HT1080 (cell line): Measurements from ENCODE around the gene ASZ1. TPM values are rescaled to one million over a fixed set of nuclear protein-coding genes. Genes with fewer than 3 reads are reported as not detected.
"Not testable (repeated sequence)": the region's sequence is repeated elsewhere in the genome, so short reads cannot be mapped to it uniquely, and the experiment has no call there.

ENCODE experiments used
- DNase-seq: peaks from one replicate; pipeline ENCODE4 v3.0.0-alpha.2; 2015; ENCODE audit warnings: low read depth
- polyA plus RNA-seq, 2 experiments: library from polyadenylated mRNA; depleted of rRNA; stranded (reverse); fragments of >200 nt; gene quantifications; 2 replicates each; pipeline ENCODE4 v1.2.3, GENCODE V29; 2015
- total RNA-seq: library from RNA; depleted of rRNA; stranded (reverse); fragments of >200 nt; shearing (Covaris generic); gene quantifications from 2 replicates; pipeline ENCODE4 v1.2.3, GENCODE V29; 2014; rRNA removed

The ASZ1 gene, protein sequence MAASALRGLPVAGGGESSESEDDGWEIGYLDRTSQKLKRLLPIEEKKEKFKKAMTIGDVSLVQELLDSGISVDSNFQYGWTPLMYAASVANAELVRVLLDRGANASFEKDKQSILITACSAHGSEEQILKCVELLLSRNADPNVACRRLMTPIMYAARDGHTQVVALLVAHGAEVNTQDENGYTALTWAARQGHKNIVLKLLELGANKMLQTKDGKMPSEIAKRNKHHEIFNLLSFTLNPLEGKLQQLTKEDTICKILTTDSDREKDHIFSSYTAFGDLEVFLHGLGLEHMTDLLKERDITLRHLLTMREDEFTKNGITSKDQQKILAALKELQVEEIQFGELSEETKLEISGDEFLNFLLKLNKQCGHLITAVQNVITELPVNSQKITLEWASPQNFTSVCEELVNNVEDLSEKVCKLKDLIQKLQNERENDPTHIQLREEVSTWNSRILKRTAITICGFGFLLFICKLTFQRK
- not detected in 2 replicates for total RNA-seq
- polyA plus RNA-seq (2015; cell fraction: cytosol; rRNA removed) = not detected in 2 replicates
- not detected in 2 replicates for polyA plus RNA-seq (2015; cell fraction: nucleus; rRNA removed)

DNA sequence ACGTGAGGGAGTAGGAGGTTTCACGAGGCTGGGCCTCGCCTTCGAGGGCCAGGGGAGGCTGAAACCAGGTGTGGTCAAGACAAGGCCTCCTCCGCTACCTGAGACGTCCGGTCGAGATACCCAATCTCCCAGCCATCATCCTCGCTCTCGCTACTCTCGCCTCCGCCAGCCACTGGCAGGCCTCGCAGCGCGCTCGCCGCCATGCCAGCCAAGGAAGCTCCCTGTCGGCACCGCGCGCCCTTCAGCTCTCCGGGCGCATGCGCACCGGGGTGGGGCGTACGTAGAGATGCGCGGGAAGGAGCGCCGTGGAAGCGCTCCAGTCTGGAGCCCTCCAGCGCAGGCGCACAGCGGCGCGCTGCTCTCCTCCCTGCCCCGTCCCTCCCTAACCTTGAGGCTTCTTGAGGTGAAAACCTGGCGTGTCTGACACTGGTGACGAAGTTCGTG is at the start of gene ASZ1:
TSS of gene ASZ1 (minus strand) at position 236 of the 444 bp plus-strand sequence. CDS start at position 203, 33 bp downstream.
- no peak for DNase-seq

DNA sequence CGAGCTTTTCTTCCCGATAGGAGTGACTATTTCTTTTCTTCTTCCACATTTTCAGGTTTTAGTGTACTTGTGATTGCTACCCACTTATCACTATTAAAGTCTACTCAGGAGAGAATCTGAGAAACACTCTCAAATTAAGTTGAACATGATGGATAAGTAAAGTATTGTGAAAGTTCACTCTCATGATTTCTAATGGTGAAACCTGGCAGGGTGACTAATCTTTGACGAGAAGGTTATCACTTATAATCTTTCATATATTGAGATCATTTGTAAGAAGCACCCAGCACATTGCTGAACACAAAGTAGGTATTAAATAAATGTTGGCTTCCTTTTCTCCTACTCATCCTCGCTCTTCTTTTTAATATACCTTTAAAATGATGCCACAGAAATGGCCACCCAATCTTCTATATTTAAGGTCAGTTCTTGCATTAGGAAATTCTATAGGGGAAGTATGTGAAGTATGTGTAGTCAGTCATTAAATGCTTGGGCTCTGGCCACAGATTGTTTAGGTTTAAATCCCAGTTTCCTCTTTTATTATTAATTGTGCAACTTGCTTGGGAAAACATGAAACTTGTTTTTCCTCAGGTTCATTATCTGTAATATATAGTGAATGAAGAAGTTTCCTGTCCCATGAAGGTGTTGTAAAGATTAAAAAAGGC is 49.4 kb upstream of the ASZ1 start:
- no peak for DNase-seq

DNA sequence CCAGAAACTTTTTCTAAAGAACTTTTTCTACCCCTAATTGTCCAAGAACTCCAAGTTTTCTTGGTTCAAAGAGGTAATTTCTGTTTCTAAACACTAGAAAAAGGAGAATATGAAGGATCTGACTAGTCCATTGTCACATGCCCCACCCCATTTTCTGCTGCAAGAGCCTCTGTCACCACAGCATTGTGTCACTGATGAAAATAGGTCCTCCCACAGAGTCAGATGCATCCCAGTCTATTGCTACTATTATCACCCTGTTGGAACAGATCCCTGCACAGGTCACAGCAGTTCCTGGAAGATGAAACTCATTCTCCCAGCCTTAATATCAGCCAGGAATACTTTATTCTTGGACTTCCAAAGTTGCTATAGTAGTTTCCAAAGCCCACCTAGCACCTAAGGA is 45.0 kb upstream of the ASZ1 start:
- no peak for DNase-seq

DNA sequence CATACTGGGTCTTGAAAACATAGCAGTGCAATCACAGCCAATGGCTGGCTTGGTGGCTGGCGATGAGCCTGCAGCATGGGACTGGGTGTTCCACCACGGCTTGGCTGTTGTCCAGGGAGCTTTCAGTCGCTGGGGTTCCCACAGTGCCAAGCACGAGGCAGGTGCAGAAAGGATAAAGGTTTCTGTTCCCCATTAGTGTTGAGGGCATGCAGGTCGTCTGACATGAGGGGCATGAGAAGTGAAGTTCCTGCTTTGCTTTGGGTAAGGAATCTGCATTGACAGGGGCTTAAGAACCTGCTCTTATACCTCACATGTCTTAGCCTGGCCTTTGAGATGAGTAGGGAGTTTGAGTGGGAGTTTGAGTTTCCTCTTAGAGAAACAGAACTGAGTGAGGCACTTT is 43.5 kb upstream of the ASZ1 start:
- no peak for DNase-seq

DNA sequence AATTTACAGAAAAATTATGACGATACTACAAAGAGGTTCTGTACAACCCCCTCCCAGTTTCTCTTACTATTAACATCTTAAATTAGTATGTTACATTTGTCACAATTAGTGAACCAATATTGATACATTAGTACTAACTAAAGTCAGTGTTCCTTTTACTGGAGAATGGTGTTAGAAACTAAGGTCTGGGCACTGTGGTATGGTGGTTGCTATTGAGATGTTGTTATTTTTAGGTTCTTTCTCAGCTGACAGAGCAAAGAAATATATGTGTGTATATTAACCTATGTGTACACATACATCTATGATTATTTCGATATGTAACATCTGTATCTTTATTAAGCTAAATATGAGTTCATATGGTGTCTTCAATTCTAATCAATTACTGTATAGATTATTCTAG is 40.9 kb upstream of the ASZ1 start:
- DNase-seq = no peak

DNA sequence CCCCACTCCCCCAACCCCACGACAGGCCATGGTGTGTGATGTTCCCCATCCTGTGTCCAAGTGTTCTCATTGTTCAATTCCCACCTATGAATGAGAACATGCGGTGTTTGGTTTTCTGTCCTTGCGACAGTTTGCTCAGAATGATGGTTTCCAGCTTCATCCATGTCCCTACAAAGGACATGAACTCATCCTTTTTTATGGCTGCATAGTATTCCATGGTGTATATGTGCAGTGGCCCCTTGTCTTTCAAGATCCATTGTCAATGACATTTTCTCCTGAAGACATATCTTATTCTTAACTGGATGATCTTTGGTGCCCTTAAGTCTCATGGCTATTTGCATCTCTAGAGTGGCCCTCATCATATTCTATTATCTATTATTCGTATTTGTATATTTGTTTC is 33.5 kb upstream of the ASZ1 start:
- not testable (repeated sequence) for DNase-seq

DNA sequence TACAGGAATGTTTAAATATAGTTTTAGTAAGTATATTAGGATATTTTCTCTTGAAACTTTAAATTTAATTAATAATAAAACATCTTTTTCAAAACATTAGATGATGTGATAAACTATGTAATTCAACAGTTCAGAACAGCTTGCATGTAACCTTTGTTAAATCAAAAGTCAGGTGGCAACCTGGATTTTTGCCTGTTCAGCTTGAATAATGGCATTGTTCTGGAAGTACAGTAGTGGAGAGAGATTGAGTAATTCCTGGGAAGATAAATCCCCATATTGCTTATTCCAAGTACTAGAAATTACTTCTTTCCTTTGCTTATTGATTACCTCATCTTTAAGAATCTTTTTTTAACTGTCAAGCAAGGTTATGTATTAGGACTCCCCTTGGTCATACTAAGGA is 32.4 kb upstream of the ASZ1 start:
- DNase-seq = no peak

DNA sequence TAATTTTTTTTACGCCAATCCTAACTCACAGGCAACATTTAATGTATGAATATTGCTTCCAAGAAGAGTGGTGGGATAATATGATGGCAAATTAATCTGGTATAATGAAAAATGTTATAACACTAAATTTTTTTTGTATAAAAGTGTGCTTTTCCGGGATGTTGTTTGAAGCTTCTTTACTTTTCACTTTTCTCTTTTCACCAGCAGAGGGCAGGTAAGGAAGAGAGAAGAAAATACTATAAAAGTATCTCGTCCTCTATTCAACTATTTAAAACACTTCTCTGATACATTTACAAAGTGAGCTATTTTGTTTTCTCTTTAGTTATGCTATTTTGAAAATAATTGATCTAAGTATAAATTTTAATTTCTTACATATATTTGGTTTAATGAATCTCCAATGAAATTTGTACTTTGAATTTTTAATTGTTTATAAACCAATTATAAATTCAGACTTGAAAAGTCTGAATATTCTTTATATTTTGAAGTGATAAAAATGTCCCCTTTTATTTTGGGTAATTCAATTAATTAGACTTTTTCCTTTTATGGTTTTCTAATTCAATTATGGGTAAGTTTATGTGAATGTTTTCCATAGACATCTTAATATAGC is 31.8 kb upstream of the ASZ1 start:
- DNase-seq = peak; percentile 15

DNA sequence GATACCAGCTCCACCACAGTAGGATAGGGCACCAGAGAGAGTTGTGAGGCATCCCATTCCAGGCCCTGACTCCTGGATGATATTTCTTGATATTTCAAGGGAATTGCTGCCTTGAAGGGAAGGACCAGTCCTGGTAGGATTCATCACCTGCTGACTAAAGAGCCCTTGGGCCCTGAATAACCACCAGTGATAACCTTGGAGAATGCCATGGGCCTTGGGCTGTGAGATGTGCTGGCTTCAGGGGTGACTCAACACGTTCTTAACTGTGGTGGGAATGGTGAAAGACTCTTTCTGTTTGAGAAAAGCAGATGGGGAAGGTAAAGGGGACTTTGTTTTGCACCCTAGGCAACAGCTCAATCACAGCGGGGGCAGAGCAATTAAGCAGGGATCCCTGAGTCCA is 21.4 kb upstream of the ASZ1 start:
- DNase-seq = peak; percentile 20

DNA sequence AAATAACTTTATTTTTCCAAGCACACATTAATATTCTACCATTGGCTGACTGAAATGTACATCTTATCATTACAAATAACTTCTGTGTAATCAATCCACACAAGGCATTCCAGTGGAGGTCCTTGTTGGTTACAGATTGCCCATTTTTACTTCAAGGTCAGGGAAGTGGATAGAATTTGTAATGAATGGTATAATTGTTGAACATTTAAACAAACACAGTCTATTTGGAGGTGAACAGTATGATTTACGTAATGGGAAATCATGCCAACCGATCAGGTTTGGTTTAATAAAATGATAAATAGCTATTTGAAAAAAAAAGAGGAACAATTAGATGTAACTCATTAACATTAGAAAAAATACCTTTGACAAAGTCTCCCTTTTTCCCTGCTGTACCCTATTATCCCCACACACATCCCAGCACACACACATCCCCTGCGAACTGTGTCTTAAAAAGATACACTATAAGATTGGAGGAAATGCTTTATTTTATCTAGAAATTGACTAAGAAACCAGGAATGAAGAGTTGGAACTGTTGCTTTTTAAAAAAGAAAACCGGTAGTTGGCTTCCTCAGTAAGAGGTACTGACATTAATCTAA is 19.0 kb upstream of the ASZ1 start:
- DNase-seq = no peak

DNA sequence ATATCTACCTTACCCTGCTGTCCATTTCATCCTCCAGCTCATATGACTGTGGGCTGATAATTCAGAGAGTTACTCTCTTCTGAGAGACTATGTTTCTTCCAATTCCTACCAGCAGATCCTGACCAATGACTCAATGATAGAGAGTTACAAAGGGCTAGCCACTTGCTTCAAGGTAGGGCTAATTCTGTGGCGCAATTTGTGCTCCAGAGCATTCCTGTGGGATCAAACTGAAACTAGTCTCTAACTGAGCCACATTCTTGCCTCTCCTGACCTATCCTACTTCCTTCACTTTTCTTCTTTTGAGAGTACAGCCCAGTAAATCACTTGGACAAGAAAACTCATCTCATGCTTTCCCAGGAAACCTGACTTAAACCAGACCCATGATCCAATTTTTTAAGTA is 17.9 kb upstream of the ASZ1 start:
- peak; percentile 43 for DNase-seq

DNA sequence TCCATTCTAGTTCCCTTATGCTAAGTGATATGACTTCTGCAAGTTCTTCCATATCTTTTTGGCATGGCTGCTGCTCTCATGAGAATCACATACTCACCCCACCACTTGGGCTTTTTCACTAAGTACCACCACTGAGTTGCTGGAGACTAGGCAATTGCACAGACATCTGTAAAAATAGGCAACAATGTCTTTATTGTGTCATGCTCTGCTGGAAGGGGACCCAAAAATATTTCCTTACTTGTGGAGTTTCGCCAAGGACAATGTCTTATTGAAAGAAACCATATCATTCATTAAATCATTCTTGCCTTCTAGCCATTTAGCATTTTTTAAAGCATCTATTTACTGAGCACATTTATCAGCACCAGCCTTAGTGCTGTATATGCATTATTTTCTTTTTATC is 17.4 kb upstream of the ASZ1 start:
- DNase-seq = no peak

DNA sequence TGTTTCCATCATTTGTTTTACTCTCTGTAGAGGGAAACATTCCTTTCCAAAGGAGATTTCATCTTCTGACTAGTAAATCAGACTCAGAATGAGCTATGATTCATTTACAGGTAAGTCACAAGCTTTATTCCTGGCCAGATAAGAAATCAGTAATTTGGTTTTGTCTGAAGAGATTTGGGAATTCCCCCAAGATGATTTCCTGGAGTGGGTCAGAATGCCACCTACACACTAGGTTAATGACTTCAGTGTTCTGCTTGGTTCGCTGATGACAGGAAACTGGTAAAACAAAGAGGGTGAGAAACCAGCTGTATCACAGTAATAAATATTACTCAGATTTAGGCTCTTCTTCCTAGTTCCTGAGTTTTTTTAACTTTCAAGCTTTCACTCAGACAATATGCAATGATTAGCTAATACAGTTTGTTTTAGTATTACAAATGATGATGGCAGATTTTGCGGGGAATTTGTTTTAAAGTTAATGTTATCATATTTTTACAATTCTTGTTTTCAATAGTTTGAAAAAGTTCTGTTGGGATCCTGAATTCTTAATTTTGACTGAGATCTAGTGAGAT is 8.3 kb upstream of the ASZ1 start:
- no peak for DNase-seq

DNA sequence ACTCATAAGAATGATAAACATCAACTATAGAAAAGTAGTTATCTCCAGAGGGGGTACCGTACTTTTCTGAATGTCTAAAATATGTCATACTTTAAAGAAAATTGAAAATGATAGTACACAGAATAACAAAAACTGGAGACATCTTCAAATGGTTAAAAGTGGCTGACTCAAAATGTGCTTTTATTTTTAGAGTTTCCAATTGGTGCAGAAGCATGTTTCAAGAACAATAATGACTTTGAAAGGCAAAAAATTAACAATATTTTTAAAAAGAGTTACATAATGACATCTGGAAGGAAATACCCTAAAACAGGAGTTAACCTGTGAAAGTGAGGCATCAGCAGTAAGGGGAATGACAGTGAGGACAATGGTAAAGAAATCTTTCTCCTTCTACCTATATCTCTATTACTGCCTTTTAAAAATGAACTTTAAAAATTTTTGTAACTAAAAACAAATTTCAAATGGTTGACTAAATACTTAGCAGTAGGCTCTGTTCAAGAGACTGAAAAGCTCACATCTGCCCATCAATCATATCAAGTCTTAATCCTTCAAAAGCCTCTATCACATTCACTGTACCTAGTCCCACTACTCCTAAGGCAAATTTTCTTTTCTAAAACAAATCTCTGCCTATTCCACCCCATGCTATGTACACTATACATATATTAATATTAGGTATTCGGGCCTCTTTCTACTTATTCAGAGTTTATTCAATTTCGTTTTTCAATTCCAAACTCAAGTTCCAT is 3.0 kb downstream of the ASZ1 start:
- no peak for DNase-seq

DNA sequence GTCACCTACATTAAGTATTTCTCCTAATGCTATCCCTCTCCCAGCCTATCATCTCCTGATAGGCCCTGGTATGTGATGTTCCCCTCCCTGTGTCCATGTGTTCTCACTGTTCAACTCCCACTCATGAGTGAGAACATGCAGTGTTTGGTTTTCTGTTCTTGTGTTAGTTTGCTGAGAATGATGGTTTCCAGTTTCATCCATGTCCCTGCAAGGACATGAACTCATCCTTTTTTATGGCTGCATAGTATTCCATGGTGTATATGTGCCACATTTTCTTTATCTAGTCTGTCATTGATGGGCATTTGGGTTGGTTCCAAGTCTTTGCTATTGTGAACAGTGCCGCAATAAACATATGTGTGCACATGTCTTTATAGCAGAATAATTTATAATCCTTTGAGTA is 12.7 kb downstream of the ASZ1 start:
- DNase-seq = not testable (repeated sequence)

DNA sequence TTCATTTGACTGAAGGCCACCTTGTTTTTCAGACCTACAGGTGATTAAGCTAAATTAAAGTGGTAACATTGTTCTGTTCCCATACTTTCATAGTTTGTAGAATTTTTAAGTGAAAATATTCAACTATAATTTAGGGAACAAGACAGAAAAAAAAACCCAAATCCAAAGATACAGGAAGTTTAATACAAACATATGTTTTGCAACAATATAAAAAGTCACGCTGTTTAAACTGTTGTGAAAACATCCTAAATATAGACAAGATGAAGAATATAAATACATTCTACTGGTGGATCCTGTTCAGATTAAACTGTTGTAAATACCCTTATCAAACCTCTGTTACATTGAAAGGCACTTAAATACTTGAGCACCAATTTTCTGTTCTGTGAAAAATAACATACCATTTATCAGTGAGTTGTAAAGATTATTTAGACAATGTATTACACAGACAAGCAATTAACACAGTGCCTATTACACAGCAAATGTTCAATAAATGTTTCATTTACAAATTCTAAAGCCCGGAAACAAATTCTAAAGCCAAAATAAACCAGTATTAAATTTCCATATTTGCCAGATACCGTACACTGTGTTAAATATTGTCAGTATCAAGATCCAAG is 14.2 kb downstream of the ASZ1 start:
- DNase-seq = no peak

DNA sequence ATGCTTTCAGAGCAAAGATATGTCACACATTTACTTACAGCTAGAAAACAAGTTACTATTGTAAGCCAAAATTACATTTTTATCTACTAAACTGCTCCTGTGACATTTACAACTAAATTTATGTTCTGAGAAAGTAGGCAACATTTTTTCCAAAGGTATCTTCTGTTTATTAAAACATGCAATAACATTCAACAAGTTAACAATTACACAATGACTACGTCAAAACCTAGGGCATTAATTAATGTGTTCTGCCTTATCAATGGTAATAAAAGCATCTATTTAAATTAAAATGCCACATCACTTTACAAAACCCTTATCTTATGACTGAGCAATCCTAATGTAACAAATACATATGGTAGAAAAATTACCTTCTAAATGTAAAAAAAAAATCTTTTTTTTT is 14.9 kb downstream of the ASZ1 start:
- no peak for DNase-seq

DNA sequence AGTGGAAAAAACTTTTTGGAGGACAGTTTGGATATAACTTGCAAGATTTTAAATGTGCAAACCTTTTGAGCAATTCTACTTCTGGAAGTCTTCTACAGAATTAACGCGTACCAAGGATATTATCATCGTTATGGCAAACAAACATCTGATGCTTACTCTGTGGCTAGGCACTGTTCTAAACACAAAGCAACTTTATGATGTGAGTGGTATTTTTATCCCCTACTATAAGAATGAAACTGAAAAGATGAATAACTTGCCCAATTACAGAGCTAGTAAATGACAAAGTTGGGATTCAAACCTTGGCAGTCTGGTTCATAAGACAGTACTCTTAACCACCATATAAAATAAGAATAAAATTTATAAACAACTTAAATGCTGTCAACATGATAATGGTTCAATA is 15.8 kb downstream of the ASZ1 start:
- DNase-seq = no peak

DNA sequence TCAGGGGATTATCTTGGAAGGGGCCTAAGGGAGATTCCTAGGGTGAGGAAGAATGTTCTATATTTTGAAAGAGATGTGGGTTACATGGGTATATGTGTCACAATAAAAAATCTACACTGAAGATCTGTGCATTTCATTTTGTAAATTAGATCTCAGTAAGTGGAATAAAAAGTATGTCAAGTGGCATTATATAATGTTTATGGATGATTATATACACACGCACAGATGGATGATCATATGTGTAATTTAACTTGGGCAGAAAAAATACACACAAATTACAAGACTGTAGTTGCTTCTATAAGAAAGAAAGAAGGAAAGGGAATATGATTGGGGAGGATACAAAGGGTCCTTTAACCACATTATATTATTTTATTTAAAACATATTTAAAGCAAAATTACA is 18.5 kb downstream of the ASZ1 start:
- DNase-seq = no peak

DNA sequence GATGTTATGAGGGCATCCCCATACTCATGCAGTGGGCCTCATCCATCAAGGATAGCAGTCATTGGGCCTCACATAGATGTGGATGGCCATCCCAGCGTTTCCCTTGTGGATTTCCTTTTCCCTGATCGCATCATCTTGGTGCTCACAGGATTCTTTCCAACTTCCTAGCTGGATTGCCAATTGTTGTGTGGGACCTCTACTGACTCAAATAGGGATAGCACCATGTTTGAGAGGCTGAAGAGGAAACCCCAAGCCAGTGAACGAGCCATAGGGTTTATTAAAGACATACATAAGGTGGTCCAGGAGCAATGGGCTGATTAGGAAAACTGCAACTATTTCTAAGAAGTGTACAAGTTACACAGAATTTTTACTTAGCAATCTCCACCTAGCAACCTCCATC is 21.8 kb downstream of the ASZ1 start:
- peak; percentile 8 for DNase-seq
